ENCODE data around the gene TPMT. TPM values are rescaled to one million over a fixed set of nuclear protein-coding genes. Genes with fewer than 3 reads are reported as not detected.

Gene TPMT
- total and polyA plus RNA-seq, 4 donors: 6.5 to 24.9 (median 9.9) TPM

DNA sequence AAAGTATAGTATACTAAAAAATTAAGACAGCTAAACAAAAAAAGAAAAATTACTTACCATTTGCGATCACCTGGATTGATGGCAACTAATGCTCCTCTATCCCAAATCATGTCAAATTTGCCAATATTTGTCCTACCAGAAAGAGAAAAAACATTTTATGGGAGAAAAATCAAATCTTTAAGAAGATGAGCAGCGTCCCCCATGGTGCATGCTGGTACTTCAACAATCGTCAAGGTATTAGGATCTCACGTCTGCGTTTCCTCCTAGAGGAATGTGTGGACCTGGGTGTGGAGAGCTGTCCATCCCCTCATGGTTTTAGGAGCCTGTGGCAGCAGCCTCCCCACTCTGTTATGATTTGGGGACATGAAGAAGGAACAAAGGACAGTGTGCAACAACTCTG is 16.0 kb downstream of the TPMT start:
- WGBS, 2 donors: 91 to 92% methylated on average over 5 of the region's 5 CpGs
- peaks cover 0 to 6% of the 10 kb centered on the region in 2 donors for H3K36me3 ChIP-seq (ENCODE audit: control insufficient read depth in 1 of 2, insufficient read depth in 2 of 2, low read length in 1 of 2)
- intact Hi-C loops (cut with DNase I): no loop called here

DNA sequence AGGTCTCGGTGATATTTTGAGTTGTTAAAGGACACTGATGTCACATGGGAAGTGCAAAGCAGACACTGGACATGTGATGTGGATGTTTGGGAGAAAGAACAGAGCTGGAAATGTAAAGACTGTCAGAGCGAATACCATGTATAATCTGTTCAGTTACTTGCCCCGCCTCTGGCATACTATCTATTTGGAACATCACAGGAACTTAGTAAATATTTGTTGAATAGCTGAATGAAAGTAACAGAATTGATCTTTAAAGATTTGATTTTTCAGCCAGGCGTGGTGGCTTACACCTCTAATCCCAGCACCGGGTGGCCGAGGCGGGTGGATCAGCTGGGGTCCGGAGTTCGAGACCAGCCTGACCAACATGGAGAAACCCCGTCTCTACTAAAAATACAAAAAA is 18.6 kb downstream of the TPMT start:
- Histone ChIP-seq H3K27ac (ENCODE audit: low read depth in 1 of 2, low read length in 2 of 2) (no peak overlapping the region), H3K4me3 (ENCODE audit: low read length in 2 of 2) (no peak overlapping the region), H3K36me3 (ENCODE audit: control insufficient read depth in 1 of 2, insufficient read depth in 2 of 2, low read length in 1 of 2) (peaks cover 0 to 3% of the 10 kb centered on the region in 2 donors), H3K9me3 (ENCODE audit: control insufficient read depth, low read length) (no peaks in the 10 kb centered on the region), H3K27me3 (ENCODE audit: control insufficient read depth in 1 of 2, insufficient read depth in 2 of 2, low read length in 1 of 2) (no peaks in the 10 kb centered on the region), H3K4me1 (ENCODE audit: control insufficient read depth in 1 of 2, insufficient read depth in 2 of 2, low read length in 2 of 2) (no peaks in the 10 kb centered on the region)
- ATAC-seq (ENCODE audit: low FRiP score): no peak
- intact Hi-C loops (cut with DNase I): no loop called here
- WGBS, 2 donors: 97 to 99% methylated on average over 10 of the region's 10 CpGs
- no peak for DNase-seq

More for the DNA sequence above, 16.0 kb downstream of the TPMT start:
- Histone ChIP-seq H3K27ac (ENCODE audit: low read depth in 1 of 2, low read length in 2 of 2) (no peak overlapping the region), H3K4me1 (ENCODE audit: control insufficient read depth in 1 of 2, insufficient read depth in 2 of 2, low read length in 2 of 2) (no peaks in the 10 kb centered on the region), H3K4me3 (ENCODE audit: low read length in 2 of 2) (no peak overlapping the region), H3K27me3 (ENCODE audit: control insufficient read depth in 1 of 2, insufficient read depth in 2 of 2, low read length in 1 of 2) (no peaks in the 10 kb centered on the region), H3K9me3 (ENCODE audit: control insufficient read depth, low read length) (no peaks in the 10 kb centered on the region)
- ATAC-seq (ENCODE audit: low FRiP score) (no peak), DNase-seq (no peak)

DNA sequence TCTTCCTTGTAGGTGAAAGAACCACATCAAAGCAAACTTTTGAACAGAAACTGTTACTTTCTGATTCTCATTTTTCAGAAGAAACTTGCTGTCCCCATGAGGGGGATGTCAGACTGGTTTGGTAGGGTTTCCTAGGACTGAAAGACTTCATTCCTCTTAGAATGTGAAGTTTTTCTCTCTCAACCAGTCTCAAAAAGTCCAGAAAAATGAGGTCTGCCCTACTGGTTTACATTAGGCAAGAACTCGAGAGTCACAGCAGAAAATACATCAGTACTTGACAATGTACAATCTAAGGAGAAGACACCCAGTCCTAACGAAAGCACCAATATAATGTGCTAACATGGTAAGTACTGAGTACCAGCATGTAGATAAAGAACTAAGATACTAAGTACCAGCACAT is 19.7 kb downstream of the TPMT start:
- no peak for ATAC-seq (ENCODE audit: low FRiP score)
- WGBS, 2 donors: 88 to 95% methylated on average over 2 of the region's 2 CpGs
- DNase-seq: no peak
- Histone ChIP-seq H3K36me3 (ENCODE audit: control insufficient read depth in 1 of 2, insufficient read depth in 2 of 2, low read length in 1 of 2) (peaks cover 0 to 5% of the 10 kb centered on the region in 2 donors), H3K27me3 (ENCODE audit: control insufficient read depth in 1 of 2, insufficient read depth in 2 of 2, low read length in 1 of 2) (no peaks in the 10 kb centered on the region), H3K4me1 (ENCODE audit: control insufficient read depth in 1 of 2, insufficient read depth in 2 of 2, low read length in 2 of 2) (no peaks in the 10 kb centered on the region), H3K27ac (ENCODE audit: low read depth in 1 of 2, low read length in 2 of 2) (no peak overlapping the region), H3K9me3 (ENCODE audit: control insufficient read depth, low read length) (no peaks in the 10 kb centered on the region), H3K4me3 (ENCODE audit: low read length in 2 of 2) (no peak overlapping the region)
- intact Hi-C loops (cut with DNase I): no loop called here

DNA sequence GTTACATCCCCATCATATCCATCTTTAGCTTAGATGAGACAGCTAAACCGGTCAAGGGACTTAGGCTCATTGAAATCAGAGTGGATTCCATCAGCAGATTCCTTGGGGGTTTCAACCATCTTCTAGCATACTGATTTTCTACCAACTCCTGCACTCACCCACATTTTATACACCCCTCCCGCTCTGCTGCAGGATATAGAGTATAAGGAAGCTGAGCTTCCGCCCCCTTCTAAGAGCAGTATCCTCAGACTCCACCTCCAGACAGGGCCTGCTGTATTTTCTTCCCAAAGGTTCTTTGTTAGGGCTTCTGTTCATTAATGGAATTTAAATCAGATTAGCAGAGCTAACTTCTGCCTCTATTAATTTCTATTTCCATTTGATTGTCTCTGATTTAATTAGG is 22.5 kb downstream of the TPMT start:
- ATAC-seq (ENCODE audit: low FRiP score): no peak
- no peak overlapping the region for H3K4me3 ChIP-seq (ENCODE audit: low read length in 2 of 2)

DNA sequence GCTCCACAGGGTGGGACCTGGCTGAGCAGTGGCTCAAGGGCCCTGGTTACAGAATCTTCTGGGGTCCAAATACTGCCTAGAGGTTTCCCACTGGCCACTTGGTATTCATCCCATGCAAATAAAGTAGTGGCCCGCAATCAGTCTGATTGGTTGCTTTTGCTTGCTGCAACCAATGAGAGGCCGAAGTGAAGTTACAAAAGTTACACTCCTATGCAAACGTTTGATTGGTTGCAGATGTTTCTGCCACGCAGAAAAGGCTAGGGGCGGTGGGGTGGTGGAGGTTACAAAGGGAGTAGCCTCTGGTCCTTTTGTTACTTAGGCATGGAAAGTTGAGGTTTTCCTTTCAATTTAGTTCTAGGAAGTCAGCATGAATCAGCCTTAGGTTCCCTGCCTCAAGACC is 28.8 kb downstream of the TPMT start:
- Histone ChIP-seq H3K9me3 (ENCODE audit: control insufficient read depth, low read length) (no peaks in the 10 kb centered on the region), H3K36me3 (ENCODE audit: control insufficient read depth in 1 of 2, insufficient read depth in 2 of 2, low read length in 1 of 2) (peaks cover 0 to under 1% of the 10 kb centered on the region in 2 donors), H3K4me1 (ENCODE audit: control insufficient read depth in 1 of 2, insufficient read depth in 2 of 2, low read length in 2 of 2) (no peaks in the 10 kb centered on the region), H3K27ac (ENCODE audit: low read depth in 1 of 2, low read length in 2 of 2) (no peak overlapping the region), H3K4me3 (ENCODE audit: low read length in 2 of 2) (no peak overlapping the region), H3K27me3 (ENCODE audit: control insufficient read depth in 1 of 2, insufficient read depth in 2 of 2, low read length in 1 of 2) (no peaks in the 10 kb centered on the region)
- WGBS, 2 donors: 46 to 47% methylated on average over 5 of the region's 5 CpGs
- DNase-seq: no peak
- no peak for ATAC-seq (ENCODE audit: low FRiP score)
- intact Hi-C loops (cut with DNase I): loop anchor here in 1 of 2 donors (5.0 to 10.0 kb wide), 3 partner anchors 139 to 971 kb away; partner anchors contain the start of gene KIF13A

More for the DNA sequence above, 22.5 kb downstream of the TPMT start:
- H3K4me1 ChIP-seq (ENCODE audit: control insufficient read depth in 1 of 2, insufficient read depth in 2 of 2, low read length in 2 of 2): no peaks in the 10 kb centered on the region
- H3K27ac ChIP-seq (ENCODE audit: low read depth in 1 of 2, low read length in 2 of 2): no peak overlapping the region
- 95 to 99% methylated on average over 3 of the region's 3 CpGs for WGBS, 2 donors
- peaks cover 0 to 3% of the 10 kb centered on the region in 2 donors for H3K36me3 ChIP-seq (ENCODE audit: control insufficient read depth in 1 of 2, insufficient read depth in 2 of 2, low read length in 1 of 2)
- H3K27me3 ChIP-seq (ENCODE audit: control insufficient read depth in 1 of 2, insufficient read depth in 2 of 2, low read length in 1 of 2): no peaks in the 10 kb centered on the region
- intact Hi-C loops (cut with DNase I): no loop called here
- no peak for DNase-seq
- no peaks in the 10 kb centered on the region for H3K9me3 ChIP-seq (ENCODE audit: control insufficient read depth, low read length)

DNA sequence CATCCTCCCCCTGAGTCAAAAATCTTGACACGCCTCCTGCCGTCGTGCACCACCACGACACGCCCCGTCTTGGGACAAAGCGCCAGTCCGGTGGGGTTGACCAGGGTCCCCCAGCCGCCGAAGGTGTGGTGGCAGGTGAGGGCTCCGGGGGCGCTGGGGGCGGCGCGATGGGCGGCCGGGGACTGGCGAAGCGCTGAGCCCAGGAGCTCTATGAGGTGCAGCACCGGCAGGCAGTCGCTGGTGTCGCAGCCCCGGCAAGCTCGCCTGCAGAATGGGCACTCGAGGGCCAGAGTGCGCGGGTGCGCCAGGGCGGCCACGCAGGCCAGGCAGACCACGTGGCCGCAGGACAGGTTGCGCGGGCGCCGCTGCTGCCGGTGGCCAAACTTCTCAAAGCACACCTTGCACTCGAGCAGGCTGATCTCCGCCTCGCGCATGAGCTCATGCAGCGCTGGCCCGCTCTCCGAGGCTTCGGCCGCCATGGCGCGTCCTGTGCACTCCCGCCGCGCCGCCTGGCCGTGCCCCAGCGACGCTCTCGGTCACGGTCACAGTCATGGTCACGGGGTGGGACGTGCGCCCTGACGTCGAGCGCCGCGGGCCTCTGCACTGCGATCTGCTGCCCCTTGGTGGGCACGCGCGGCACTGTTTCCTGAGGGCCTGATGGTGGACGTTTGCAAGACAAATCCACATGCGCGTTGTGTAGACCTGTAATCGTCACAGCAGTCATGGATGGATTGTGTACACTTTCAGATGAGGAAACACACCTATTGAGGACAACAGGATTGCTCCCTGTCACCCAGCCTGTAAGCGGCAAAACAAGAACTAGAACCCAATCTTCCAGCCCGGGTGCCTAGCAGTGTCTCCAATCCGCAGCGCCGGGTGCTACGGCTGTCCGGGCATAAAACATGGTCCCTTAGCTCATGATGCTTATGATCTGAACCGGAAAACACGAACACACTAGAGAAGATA is 32.5 kb downstream of the TPMT start, which contains the start of gene NHLRC1:
Gene NHLRC1 (minus strand): TSS at position 550 of the 966 bp plus-strand sequence. CDS start 71 bp downstream, at position 479.
- Histone ChIP-seq H3K36me3 (ENCODE audit: control insufficient read depth in 1 of 2, insufficient read depth in 2 of 2, low read length in 1 of 2) (no peaks in the 10 kb centered on the region), H3K9me3 (ENCODE audit: control insufficient read depth, low read length) (no peaks in the 10 kb centered on the region), H3K27me3 (ENCODE audit: control insufficient read depth in 1 of 2, insufficient read depth in 2 of 2, low read length in 1 of 2) (no peaks in the 10 kb centered on the region), H3K27ac (ENCODE audit: low read depth in 1 of 2, low read length in 2 of 2) (peak within 1 kb of the TSS in 1 of 2 donors; percentile 8), H3K4me3 (ENCODE audit: low read length in 2 of 2) (peak within 1 kb of the TSS in 1 of 2 donors; percentile 27), H3K4me1 (ENCODE audit: control insufficient read depth in 1 of 2, insufficient read depth in 2 of 2, low read length in 2 of 2) (no peaks in the 10 kb centered on the region)
- DNase-seq (peak; percentile 95 to 97), ATAC-seq (ENCODE audit: low FRiP score) (peak; percentile 99)
- intact Hi-C loops (cut with DNase I): loop anchor here (2.0 to 10.0 kb wide), 4 partner anchors 80 to 968 kb away; partner anchors contain the start of gene KIF13A (in 1 of the 2)
- 10 to 11% methylated on average over 62 to 82 of the region's 82 CpGs for WGBS, 2 donors

DNA sequence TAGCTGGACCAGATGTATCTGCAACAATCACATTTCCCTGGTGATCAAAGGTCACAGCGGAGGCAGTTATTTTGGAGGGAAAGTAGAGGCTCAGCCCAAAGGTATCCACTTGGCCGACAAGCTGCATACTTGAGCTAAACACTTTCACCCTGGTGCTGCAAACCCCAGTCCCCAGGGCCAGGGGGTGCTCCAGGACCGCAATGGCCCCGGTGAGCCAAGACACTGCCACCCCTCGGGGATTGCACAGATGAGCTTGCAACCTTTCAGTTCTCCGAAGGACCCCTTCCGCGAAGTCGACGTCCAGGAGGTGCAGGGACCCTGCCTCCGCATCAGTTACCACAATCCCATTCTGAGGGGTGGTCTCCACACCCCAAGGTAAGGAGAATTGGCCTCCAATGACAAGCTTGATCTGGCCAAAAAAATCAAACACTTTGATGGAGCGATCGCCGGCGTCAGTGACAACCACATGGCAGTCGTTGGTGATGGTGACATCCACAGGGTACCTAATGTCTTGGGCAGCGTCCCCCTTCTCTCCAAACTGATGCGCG is 33.2 kb downstream of the TPMT start:
- no peak overlapping the region for H3K4me3 ChIP-seq (ENCODE audit: low read length in 2 of 2)
- intact Hi-C loops (cut with DNase I): loop anchor here (2.0 to 10.0 kb wide), 4 partner anchors 79 to 967 kb away; partner anchors contain the start of gene KIF13A (in 1 of the 2)
- H3K36me3 ChIP-seq (ENCODE audit: control insufficient read depth in 1 of 2, insufficient read depth in 2 of 2, low read length in 1 of 2): no peaks in the 10 kb centered on the region
- H3K27me3 ChIP-seq (ENCODE audit: control insufficient read depth in 1 of 2, insufficient read depth in 2 of 2, low read length in 1 of 2): no peaks in the 10 kb centered on the region
- no peaks in the 10 kb centered on the region for H3K9me3 ChIP-seq (ENCODE audit: control insufficient read depth, low read length)
- H3K4me1 ChIP-seq (ENCODE audit: control insufficient read depth in 1 of 2, insufficient read depth in 2 of 2, low read length in 2 of 2): no peaks in the 10 kb centered on the region
- ATAC-seq (ENCODE audit: low FRiP score) (peak; percentile 13), DNase-seq (no peak)
- no peak overlapping the region for H3K27ac ChIP-seq (ENCODE audit: low read depth in 1 of 2, low read length in 2 of 2)
- 65 to 76% methylated on average over 19 of the region's 19 CpGs for WGBS, 2 donors

DNA sequence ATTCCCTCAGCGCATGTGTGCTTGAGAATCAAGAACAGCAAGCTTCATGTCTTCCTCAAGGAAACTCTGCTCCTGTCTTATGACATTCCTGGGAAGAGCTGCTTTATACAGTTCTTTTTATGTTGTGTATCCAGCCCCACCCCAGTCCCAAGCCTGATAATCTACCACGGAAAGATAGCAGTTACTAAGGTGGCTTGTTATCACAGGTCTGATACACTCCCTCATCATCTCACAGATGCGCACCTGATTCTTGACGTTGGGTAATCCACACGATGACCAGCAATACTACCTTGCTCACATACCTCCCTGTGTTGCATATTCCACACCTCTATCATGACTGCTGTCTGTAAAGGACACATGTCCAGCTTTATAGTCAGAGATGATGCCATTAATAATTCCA is 35.6 kb downstream of the TPMT start:
- Histone ChIP-seq H3K9me3 (ENCODE audit: control insufficient read depth, low read length) (no peaks in the 10 kb centered on the region), H3K4me1 (ENCODE audit: control insufficient read depth in 1 of 2, insufficient read depth in 2 of 2, low read length in 2 of 2) (no peaks in the 10 kb centered on the region), H3K27me3 (ENCODE audit: control insufficient read depth in 1 of 2, insufficient read depth in 2 of 2, low read length in 1 of 2) (no peaks in the 10 kb centered on the region), H3K4me3 (ENCODE audit: low read length in 2 of 2) (no peak overlapping the region), H3K36me3 (ENCODE audit: control insufficient read depth in 1 of 2, insufficient read depth in 2 of 2, low read length in 1 of 2) (no peaks in the 10 kb centered on the region), H3K27ac (ENCODE audit: low read depth in 1 of 2, low read length in 2 of 2) (no peak overlapping the region)
- 69 to 87% methylated on average over 5 of the region's 5 CpGs for WGBS, 2 donors
- ATAC-seq (ENCODE audit: low FRiP score) (no peak), DNase-seq (no peak)
- intact Hi-C loops (cut with DNase I): no loop called here

Measured in aorta (tissue), 5 donors.